HEK293 (cell line): ENCODE measurements around the gene ZNF532.

Experiments used
- SP3 ChIP-seq: fragments of 450-650 bp; formaldehyde crosslinking; IDR thresholded peaks from 2 replicates; pipeline ENCODE4 v1.5.1; 2016; ENCODE audit warnings: missing biosample characterization, missing genetic modification characterization
- ZNF121 ChIP-seq: fragments of 450-650 bp; formaldehyde crosslinking; IDR thresholded peaks from 2 replicates; pipeline ENCODE4 v1.5.1; 2016; ENCODE audit warnings: missing biosample characterization, missing genetic modification characterization
- ZNF501 ChIP-seq: fragments of 450-650 bp; formaldehyde crosslinking; IDR thresholded peaks from 2 replicates; pipeline ENCODE4 v1.5.1; 2016; ENCODE audit warnings: missing biosample characterization, missing genetic modification characterization
- ZNF558 ChIP-seq: fragments of 450-650 bp; formaldehyde crosslinking; IDR thresholded peaks from 2 replicates; pipeline ENCODE4 v1.5.1; 2016; ENCODE audit warnings: missing biosample characterization, missing genetic modification characterization
- ZNF629 ChIP-seq: fragments of 450-650 bp; formaldehyde crosslinking; IDR thresholded peaks from 2 replicates; pipeline ENCODE4 v1.5.1; 2017; ENCODE audit warnings: missing biosample characterization, missing genetic modification characterization

GRCh38 chr18:58878640-58879039, 14.0 kb downstream of the ZNF532 start:
- TF ChIP-seq ZNF558 (tag by site-specific recombination): no peak
- TF ChIP-seq ZNF629 (tag by site-specific recombination): no peak
- TF ChIP-seq ZNF121 (tag by site-specific recombination): no peak
- TF ChIP-seq SP3: no peak
- no peak for TF ChIP-seq ZNF501 (tag by site-specific recombination)
